Neutrophil (primary cell): ENCODE data around the gene KIF3C.
"Not testable (repeated sequence)": the region's sequence is repeated elsewhere in the genome, so short reads cannot be mapped to it uniquely, and the experiment has no call there.

Source experiments
- H3K27ac ChIP-seq: fragments of 200-600 bp; sonication (generic); 2 replicates; pipeline ENCODE4 v1.5.1; 2016; ENCODE audit warnings: mild to moderate bottlenecking, moderate library complexity
- H3K27me3 ChIP-seq: fragments of 200-600 bp; sonication (generic); 2 replicates; pipeline ENCODE4 v1.6.0; 2016; ENCODE audit warnings: mild to moderate bottlenecking
- H3K36me3 ChIP-seq: fragments of 200-600 bp; sonication (generic); 2 replicates; pipeline ENCODE4 v1.5.1; 2017
- H3K4me1 ChIP-seq, 2 experiments: fragments of 200-600 bp in 1 of 2; sonication (generic) in 1 of 2; 1 replicate in 1 of 2; 2 replicates in 1 of 2; pipeline versions ENCODE4 v1.5.1 to v1.6.1; 2013 to 2016; ENCODE audit warnings: low read depth in 1 of 2, low read length in 1 of 2, mild to moderate bottlenecking in 1 of 2, moderate library complexity in 1 of 2; ENCODE audit not compliant: control insufficient read depth in 1 of 2, insufficient read depth in 1 of 2
- H3K4me3 ChIP-seq, 2 experiments: fragments of 200-600 bp in 1 of 2; sonication (generic) in 1 of 2; 1 replicate in 1 of 2; 2 replicates in 1 of 2; pipeline ENCODE4 v1.5.1; 2013 to 2016; ENCODE audit warnings: low read depth in 1 of 2, low read length in 1 of 2, mild to moderate bottlenecking in 1 of 2, moderate library complexity in 1 of 2
- H3K9me3 ChIP-seq: fragments of 200-600 bp; sonication (generic); 2 replicates; pipeline ENCODE4 v1.5.1; 2016
- CTCF ChIP-seq: fragments of 200-600 bp; sonication (generic); IDR thresholded peaks from 2 replicates; pipeline ENCODE4 v1.5.1; 2016; ENCODE audit warnings: antibody characterized with exemption

Gene KIF3C

GRCh38 chr2:25912851-25913695 lies 69.2 kb downstream of the KIF3C start:
- Histone ChIP-seq H3K27me3 (peaks cover 18% of the 10 kb centered on the region), H3K27ac (no peak overlapping the region), H3K4me1 (peaks cover 0 to 2% of the 10 kb centered on the region in 2 experiments), H3K4me3 (no peak overlapping the region), H3K9me3 (no peaks in the 10 kb centered on the region), H3K36me3 (no peaks in the 10 kb centered on the region)
- no peak for TF ChIP-seq CTCF

- not testable (repeated sequence) for H3K36me3 ChIP-seq, H3K27ac ChIP-seq, H3K4me3 ChIP-seq, H3K9me3 ChIP-seq, H3K27me3 ChIP-seq, H3K4me1 ChIP-seq
These were observed 72.7 kb downstream of the KIF3C start for GRCh38 chr2:25909574-25909973.

GRCh38 chr2:25905126-25905525 lies 77.2 kb downstream of the KIF3C start:
- no peak overlapping the region for H3K27ac ChIP-seq
- H3K4me1 ChIP-seq: no peaks in the 10 kb centered on the region
- TF ChIP-seq CTCF: no peak
- no peaks in the 10 kb centered on the region for H3K36me3 ChIP-seq
- H3K4me3 ChIP-seq: no peak overlapping the region
- no peaks in the 10 kb centered on the region for H3K27me3 ChIP-seq
- H3K9me3 ChIP-seq: no peaks in the 10 kb centered on the region

GRCh38 chr2:25903216-25903776 lies 79.0 kb downstream of the KIF3C start:
- Histone ChIP-seq H3K4me1 (no peaks in the 10 kb centered on the region), H3K36me3 (no peaks in the 10 kb centered on the region), H3K9me3 (no peaks in the 10 kb centered on the region), H3K4me3 (no peak overlapping the region), H3K27ac (no peak overlapping the region), H3K27me3 (no peaks in the 10 kb centered on the region)
- no peak for TF ChIP-seq CTCF

GRCh38 chr2:25899404-25899970 lies 82.8 kb downstream of the KIF3C start:
- Histone ChIP-seq H3K27me3 (no peaks in the 10 kb centered on the region), H3K4me3 (no peak overlapping the region), H3K36me3 (no peaks in the 10 kb centered on the region), H3K27ac (no peak overlapping the region), H3K9me3 (no peaks in the 10 kb centered on the region), H3K4me1 (no peaks in the 10 kb centered on the region)
- no peak for TF ChIP-seq CTCF

- TF ChIP-seq CTCF: no peak
- no peaks in the 10 kb centered on the region for H3K27me3 ChIP-seq
- H3K9me3 ChIP-seq: no peaks in the 10 kb centered on the region
- no peak overlapping the region for H3K27ac ChIP-seq
- no peaks in the 10 kb centered on the region for H3K4me1 ChIP-seq
- no peaks in the 10 kb centered on the region for H3K36me3 ChIP-seq
- H3K4me3 ChIP-seq: no peak overlapping the region
These were observed 84.8 kb downstream of the KIF3C start for GRCh38 chr2:25897506-25897905.

GRCh38 chr2:25896308-25896707 lies 86.0 kb downstream of the KIF3C start:
- not testable (repeated sequence) for H3K27me3 ChIP-seq, H3K4me1 ChIP-seq, H3K27ac ChIP-seq, H3K4me3 ChIP-seq, H3K9me3 ChIP-seq, H3K36me3 ChIP-seq
